ENCODE data around the gene MYO1B.

Gene MYO1B

DNA sequence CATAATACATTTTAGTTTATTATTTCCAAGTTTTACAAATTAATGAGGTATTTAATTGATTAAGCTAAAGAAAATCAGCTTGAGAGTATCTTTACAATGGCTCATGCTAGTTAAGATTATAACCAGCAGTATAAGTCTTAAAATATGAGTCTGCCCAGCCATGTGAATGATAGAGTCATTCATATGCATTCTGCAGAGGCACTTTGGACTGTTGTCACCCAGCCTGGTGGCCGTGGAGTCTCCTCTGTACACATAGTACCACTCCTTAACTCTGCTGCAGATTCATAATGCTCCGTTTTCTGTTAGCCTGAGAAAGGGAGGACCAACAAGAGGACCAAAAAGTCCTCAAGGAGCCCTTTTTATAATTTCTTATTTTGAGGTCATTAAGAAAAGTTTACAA, 148.8 kb downstream of the MYO1B start:
- DNase-seq (ENCODE audit: low read depth, low spot score) = no peak
- Histone ChIP-seq H3K27ac (ENCODE audit: low read length) (no peak overlapping the region), H3K27me3 (ENCODE audit: control insufficient read depth, insufficient read depth, low read length) (no peaks in the 10 kb centered on the region), H3K9me3 (ENCODE audit: control insufficient read depth, insufficient read depth, low read length) (no peaks in the 10 kb centered on the region), H3K36me3 (ENCODE audit: control insufficient read depth, insufficient read depth, low read length) (peaks cover 5% of the 10 kb centered on the region; the same call in 1 of the 2 replicates), H3K4me1 (ENCODE audit: control insufficient read depth, insufficient read depth, low read length) (no peaks in the 10 kb centered on the region), H3K4me3 (ENCODE audit: low read length) (no peak overlapping the region)
- no CpG with 5 or more reads among the region's 2 CpGs for WGBS (ENCODE audit: insufficient coverage, insufficient read length)

DNA sequence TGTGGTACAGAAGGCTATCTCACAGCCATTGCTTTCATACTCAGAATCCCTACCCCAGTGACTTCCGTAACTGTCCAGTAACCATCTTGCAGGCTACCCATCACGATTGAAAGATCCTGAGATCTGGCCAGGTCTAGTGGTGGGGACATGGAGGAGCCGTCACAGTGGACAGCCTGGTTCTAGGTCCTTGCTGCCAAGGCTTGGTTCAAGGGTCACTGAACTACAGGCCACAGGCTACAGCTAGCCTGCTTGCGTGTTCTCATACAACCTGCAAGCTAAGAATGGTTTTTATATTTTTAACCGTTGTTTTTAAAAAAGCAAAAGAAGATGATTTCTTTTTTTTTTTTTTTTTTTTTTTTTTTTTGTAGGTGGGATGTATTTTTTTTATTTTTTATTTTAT, 151.6 kb downstream of the MYO1B start:
- H3K27ac ChIP-seq (ENCODE audit: low read length) = no peak overlapping the region
- no peaks in the 10 kb centered on the region for H3K27me3 ChIP-seq (ENCODE audit: control insufficient read depth, insufficient read depth, low read length)
- H3K36me3 ChIP-seq (ENCODE audit: control insufficient read depth, insufficient read depth, low read length) = peaks cover 6% of the 10 kb centered on the region; the same call in 1 of the 2 replicates
- DNase-seq (ENCODE audit: low read depth, low spot score) = no peak
- H3K4me3 ChIP-seq (ENCODE audit: low read length) = no peak overlapping the region
- no CpG with 5 or more reads among the region's 5 CpGs for WGBS (ENCODE audit: insufficient coverage, insufficient read length)
- H3K4me1 ChIP-seq (ENCODE audit: control insufficient read depth, insufficient read depth, low read length) = peaks cover 2% of the 10 kb centered on the region; the same call in 1 of the 2 replicates
- no peaks in the 10 kb centered on the region for H3K9me3 ChIP-seq (ENCODE audit: control insufficient read depth, insufficient read depth, low read length)

DNA sequence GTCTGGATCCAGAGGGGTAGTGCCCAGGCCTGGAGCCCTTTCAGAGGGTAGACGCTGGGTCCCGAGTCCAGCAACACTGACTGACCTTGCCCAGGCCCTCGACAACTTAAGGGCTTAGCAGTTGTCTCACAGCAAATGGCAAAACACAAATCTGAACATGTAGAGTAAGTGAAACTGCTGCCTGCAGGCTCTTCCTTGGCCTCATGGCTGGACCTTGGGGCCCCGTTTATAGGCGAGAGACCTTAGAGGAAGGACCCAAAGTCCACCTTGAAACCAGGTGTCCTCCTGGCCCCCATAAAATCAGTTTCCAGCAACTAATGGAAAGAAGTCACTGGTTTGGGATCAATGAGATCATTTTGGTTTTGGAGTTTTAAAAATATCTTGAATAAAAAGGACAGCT, 154.4 kb downstream of the MYO1B start:
- Histone ChIP-seq H3K4me3 (ENCODE audit: low read length) (no peak overlapping the region), H3K9me3 (ENCODE audit: control insufficient read depth, insufficient read depth, low read length) (no peaks in the 10 kb centered on the region), H3K27ac (ENCODE audit: low read length) (no peak overlapping the region), H3K27me3 (ENCODE audit: control insufficient read depth, insufficient read depth, low read length) (no peaks in the 10 kb centered on the region), H3K36me3 (ENCODE audit: control insufficient read depth, insufficient read depth, low read length) (peaks cover 6% of the 10 kb centered on the region; the same call in 1 of the 2 replicates), H3K4me1 (ENCODE audit: control insufficient read depth, insufficient read depth, low read length) (peaks cover 2% of the 10 kb centered on the region; the same call in 1 of the 2 replicates)
- no CpG with 5 or more reads among the region's 5 CpGs for WGBS (ENCODE audit: insufficient coverage, insufficient read length)
- no peak for DNase-seq (ENCODE audit: low read depth, low spot score)

DNA sequence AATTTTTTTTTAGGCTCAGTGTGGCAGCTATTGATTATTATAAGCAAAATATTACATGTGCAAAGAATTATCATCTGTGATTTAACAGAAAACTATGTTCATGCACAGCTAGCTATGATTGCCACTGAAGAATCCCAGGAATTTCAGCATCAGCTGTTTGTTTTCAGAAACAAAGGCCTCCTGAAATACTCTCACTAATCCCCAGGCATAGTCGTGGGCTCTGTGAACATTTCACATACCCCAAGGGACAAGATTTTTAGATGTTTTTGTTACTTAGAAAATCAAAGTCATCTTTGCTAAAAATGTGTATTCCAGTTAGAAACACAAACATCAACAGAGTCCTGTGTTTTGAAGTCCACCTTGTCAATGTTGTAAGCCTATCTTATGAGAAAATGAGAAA, 156.1 kb downstream of the MYO1B start:
- Histone ChIP-seq H3K4me3 (ENCODE audit: low read length) (no peak overlapping the region), H3K9me3 (ENCODE audit: control insufficient read depth, insufficient read depth, low read length) (no peaks in the 10 kb centered on the region), H3K27me3 (ENCODE audit: control insufficient read depth, insufficient read depth, low read length) (no peaks in the 10 kb centered on the region), H3K36me3 (ENCODE audit: control insufficient read depth, insufficient read depth, low read length) (peaks cover 5% of the 10 kb centered on the region; the same call in 1 of the 2 replicates), H3K27ac (ENCODE audit: low read length) (no peak overlapping the region), H3K4me1 (ENCODE audit: control insufficient read depth, insufficient read depth, low read length) (peaks cover 2% of the 10 kb centered on the region; the same call in 1 of the 2 replicates)
- DNase-seq (ENCODE audit: low read depth, low spot score) = no peak
- WGBS (ENCODE audit: insufficient coverage, insufficient read length) = no CpG with 5 or more reads among the region's 1 CpG

DNA sequence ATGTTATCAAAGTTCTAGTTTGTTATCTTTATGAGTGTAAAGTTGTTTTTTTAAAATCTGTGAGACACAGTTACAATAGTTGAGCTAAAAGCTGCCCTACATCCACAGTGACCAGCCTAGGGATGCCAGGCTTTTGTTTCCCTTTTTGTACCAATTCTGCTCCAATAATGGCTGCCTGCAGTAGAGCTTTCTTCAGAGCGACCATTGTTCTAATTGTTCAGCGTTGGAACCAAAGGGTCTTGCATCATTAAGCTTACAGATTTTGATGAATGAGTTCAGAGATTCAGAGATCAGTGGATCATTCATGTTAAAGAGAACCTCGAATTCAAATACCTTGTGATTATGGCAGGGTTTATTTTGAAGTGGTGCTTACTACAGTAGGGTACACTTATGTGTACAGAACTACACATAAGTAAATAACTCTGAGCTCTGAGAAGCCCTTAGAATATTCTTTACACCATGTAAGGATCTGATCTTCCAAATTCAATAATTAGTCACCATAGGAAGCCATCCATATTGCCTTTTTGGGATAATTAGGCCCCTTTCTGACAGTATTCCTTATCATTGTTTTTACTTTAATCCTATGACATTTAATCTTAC, 157.9 kb downstream of the MYO1B start:
- H3K4me3 ChIP-seq (ENCODE audit: low read length) = no peak overlapping the region
- no peaks in the 10 kb centered on the region for H3K9me3 ChIP-seq (ENCODE audit: control insufficient read depth, insufficient read depth, low read length)
- whole genome bisulfite sequencing (ENCODE audit: insufficient coverage, insufficient read length) = no CpG with 5 or more reads among the region's 3 CpGs
- H3K4me1 ChIP-seq (ENCODE audit: control insufficient read depth, insufficient read depth, low read length) = peaks cover 2% of the 10 kb centered on the region; the same call in 1 of the 2 replicates
- no peak for DNase-seq (ENCODE audit: low read depth, low spot score)
- H3K27me3 ChIP-seq (ENCODE audit: control insufficient read depth, insufficient read depth, low read length) = no peaks in the 10 kb centered on the region
- H3K36me3 ChIP-seq (ENCODE audit: control insufficient read depth, insufficient read depth, low read length) = peaks cover 4% of the 10 kb centered on the region; the same call in 1 of the 2 replicates
- H3K27ac ChIP-seq (ENCODE audit: low read length) = no peak overlapping the region

DNA sequence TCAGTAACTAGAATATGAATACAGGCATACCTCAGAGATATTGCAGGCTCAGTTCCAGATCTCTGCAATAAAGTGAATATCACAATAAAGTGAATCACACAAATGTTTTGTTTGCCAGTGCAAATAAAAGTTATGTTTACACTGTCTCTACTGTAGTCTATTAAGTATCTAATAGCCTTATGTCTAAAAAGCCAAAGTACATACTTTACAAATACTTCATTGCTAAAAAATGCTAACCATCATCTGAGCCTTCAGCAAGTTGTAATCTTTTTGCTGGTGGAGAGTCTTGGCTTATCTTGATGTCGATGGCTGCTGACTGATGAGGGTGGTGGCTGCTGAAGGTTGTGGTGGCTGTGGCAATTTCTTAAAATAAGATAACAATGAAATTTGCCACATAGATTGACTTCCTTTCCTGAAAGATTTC, 159.4 kb downstream of the MYO1B start:
- Histone ChIP-seq H3K4me3 (ENCODE audit: low read length) (no peak overlapping the region), H3K36me3 (ENCODE audit: control insufficient read depth, insufficient read depth, low read length) (peaks cover 4% of the 10 kb centered on the region; the same call in 1 of the 2 replicates), H3K9me3 (ENCODE audit: control insufficient read depth, insufficient read depth, low read length) (no peaks in the 10 kb centered on the region), H3K27ac (ENCODE audit: low read length) (no peak overlapping the region), H3K4me1 (ENCODE audit: control insufficient read depth, insufficient read depth, low read length) (peaks cover 2% of the 10 kb centered on the region; the same call in 1 of the 2 replicates), H3K27me3 (ENCODE audit: control insufficient read depth, insufficient read depth, low read length) (no peaks in the 10 kb centered on the region)
- no peak for DNase-seq (ENCODE audit: low read depth, low spot score)
- WGBS (ENCODE audit: insufficient coverage, insufficient read length) = no CpG with 5 or more reads among the region's 1 CpG

DNA sequence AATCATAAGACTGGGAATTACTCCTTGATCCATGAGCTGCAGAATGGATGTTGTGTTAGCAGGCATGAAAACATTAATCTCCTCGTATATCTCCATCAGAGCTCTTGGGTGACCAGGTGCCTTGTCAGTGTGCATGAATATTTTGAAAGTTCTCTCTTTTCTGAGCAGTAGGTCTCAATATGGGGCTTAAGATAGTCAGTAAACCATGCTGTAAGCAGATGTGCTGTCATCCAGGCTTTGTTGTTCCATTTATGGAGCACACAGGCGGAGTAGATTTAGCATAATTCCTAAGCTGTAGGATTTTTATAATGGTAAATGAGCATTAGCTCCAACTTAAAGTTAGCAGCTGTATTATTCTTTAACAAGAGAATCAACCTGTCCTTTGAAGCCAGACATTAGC, 160.3 kb downstream of the MYO1B start:
- no peaks in the 10 kb centered on the region for H3K9me3 ChIP-seq (ENCODE audit: control insufficient read depth, insufficient read depth, low read length)
- WGBS (ENCODE audit: insufficient coverage, insufficient read length) = no CpG with 5 or more reads among the region's 2 CpGs
- peaks cover 2% of the 10 kb centered on the region; the same call in 1 of the 2 replicates for H3K4me1 ChIP-seq (ENCODE audit: control insufficient read depth, insufficient read depth, low read length)
- no peak for DNase-seq (ENCODE audit: low read depth, low spot score)
- H3K4me3 ChIP-seq (ENCODE audit: low read length) = no peak overlapping the region
- H3K27ac ChIP-seq (ENCODE audit: low read length) = no peak overlapping the region
- peaks cover under 1% of the 10 kb centered on the region; the same call in 1 of the 2 replicates for H3K36me3 ChIP-seq (ENCODE audit: control insufficient read depth, insufficient read depth, low read length)
- no peaks in the 10 kb centered on the region for H3K27me3 ChIP-seq (ENCODE audit: control insufficient read depth, insufficient read depth, low read length)

DNA sequence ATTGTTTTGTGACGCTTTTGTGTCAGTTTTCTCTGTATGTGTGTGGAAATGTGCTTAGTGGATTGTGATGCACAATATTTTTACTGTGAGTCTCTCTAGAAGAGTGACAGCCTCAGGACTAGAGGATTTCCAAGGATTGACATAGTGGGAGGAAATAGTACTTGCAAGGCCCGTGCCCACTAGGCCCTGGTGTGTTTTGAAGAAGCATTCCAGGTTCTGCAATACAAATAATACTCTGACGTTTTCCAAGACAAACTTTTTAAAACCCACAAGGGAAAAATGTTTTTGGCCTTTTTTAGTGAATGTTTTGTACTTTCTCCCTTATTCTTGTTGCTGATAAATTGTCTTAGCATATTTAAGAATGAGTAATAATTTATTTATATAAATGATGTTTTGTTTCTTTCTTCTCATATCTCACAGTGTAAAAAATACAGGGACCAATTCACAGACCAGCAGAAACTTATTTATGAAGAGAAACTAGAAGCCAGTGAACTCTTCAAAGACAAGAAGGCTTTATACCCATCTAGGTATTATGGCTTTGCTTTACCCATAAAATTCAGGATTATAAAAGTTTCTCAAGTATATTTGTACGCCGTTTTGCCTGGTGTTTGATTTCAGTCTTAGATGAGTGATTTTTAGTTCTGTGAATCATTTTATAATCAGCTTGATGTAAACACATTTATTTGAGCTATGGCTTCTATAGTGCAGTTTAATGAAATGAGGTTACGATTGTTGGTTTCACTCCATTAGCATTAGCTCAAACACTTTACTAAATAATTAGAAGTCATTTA, 165.6 kb downstream of the MYO1B start:
- Histone ChIP-seq H3K9me3 (ENCODE audit: control insufficient read depth, insufficient read depth, low read length) (no peaks in the 10 kb centered on the region), H3K36me3 (ENCODE audit: control insufficient read depth, insufficient read depth, low read length) (no peaks in the 10 kb centered on the region; the same call in 1 of the 2 replicates), H3K4me3 (ENCODE audit: low read length) (no peak overlapping the region), H3K27me3 (ENCODE audit: control insufficient read depth, insufficient read depth, low read length) (no peaks in the 10 kb centered on the region), H3K4me1 (ENCODE audit: control insufficient read depth, insufficient read depth, low read length) (no peaks in the 10 kb centered on the region), H3K27ac (ENCODE audit: low read length) (no peak overlapping the region)
- WGBS (ENCODE audit: insufficient coverage, insufficient read length) = 100% methylated on average over 1 of the region's 6 CpGs
- no peak for DNase-seq (ENCODE audit: low read depth, low spot score)

DNA sequence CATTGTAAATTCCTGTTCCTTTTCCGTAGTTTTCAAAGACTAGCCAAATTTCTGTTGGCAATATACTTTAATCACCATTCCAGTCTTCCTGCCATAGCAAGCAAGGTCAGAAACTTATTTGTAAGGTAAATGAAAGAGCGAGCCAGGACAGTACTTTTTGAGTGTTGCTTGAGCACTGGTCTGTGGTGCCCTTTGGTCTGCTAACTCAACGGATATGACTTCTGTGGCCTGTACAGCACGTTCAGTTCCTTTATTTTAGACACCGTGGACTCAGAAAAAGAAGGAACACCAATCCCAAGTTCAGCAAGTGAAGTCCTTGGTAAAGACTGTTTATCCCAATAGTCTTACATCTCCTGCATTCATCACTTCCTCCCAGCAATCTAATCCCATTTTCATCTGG, 166.3 kb downstream of the MYO1B start:
- H3K36me3 ChIP-seq (ENCODE audit: control insufficient read depth, insufficient read depth, low read length) = no peaks in the 10 kb centered on the region; the same call in 1 of the 2 replicates
- H3K27me3 ChIP-seq (ENCODE audit: control insufficient read depth, insufficient read depth, low read length) = no peaks in the 10 kb centered on the region
- DNase-seq (ENCODE audit: low read depth, low spot score) = no peak
- H3K9me3 ChIP-seq (ENCODE audit: control insufficient read depth, insufficient read depth, low read length) = no peaks in the 10 kb centered on the region
- H3K4me1 ChIP-seq (ENCODE audit: control insufficient read depth, insufficient read depth, low read length) = no peaks in the 10 kb centered on the region
- H3K27ac ChIP-seq (ENCODE audit: low read length) = no peak overlapping the region
- WGBS (ENCODE audit: insufficient coverage, insufficient read length) = no CpG with 5 or more reads among the region's 5 CpGs
- H3K4me3 ChIP-seq (ENCODE audit: low read length) = no peak overlapping the region

DNA sequence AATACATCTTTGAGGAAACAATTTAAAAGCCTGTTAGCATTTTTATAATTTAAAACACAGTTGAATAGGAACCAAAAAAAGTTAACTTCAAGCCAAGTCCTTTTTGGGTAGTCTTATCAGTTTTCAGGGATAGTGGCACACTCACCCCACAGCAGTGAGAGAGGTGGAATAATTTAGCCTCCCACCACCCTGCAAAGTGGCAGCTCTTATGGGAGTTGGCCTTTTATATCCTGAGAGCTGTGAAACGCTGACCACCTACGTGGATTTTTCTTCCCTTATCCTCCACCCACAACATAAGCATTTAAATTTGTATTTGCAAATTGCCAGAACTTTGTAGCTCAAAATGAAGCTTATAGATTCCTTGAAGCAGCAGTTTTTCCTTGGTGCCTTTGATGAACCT, 167.1 kb downstream of the MYO1B start:
- H3K36me3 ChIP-seq (ENCODE audit: control insufficient read depth, insufficient read depth, low read length) = no peaks in the 10 kb centered on the region; the same call in 1 of the 2 replicates
- no peak overlapping the region for H3K4me3 ChIP-seq (ENCODE audit: low read length)

More for the DNA sequence above, 167.1 kb downstream of the MYO1B start:
- Histone ChIP-seq H3K4me1 (ENCODE audit: control insufficient read depth, insufficient read depth, low read length) (no peaks in the 10 kb centered on the region), H3K27me3 (ENCODE audit: control insufficient read depth, insufficient read depth, low read length) (no peaks in the 10 kb centered on the region), H3K27ac (ENCODE audit: low read length) (no peak overlapping the region), H3K9me3 (ENCODE audit: control insufficient read depth, insufficient read depth, low read length) (no peaks in the 10 kb centered on the region)
- DNase-seq (ENCODE audit: low read depth, low spot score) = no peak
- no CpG with 5 or more reads among the region's 2 CpGs for WGBS (ENCODE audit: insufficient coverage, insufficient read length)

Data from iPS DF 6.9 (cell line).